Gastrocnemius medialis (tissue), 4 donors: ENCODE results near the gene UGT1A1. TPM values are rescaled to one million over a fixed set of nuclear protein-coding genes. Genes with fewer than 3 reads are reported as not detected.

Experiments used
- ATAC-seq, 2 donors: fragments of 150-250 bp; one replicate each; pipeline ENCODE4 v1.9.1; 2016
- DNase-seq, 2 donors: peaks; one replicate each; pipeline ENCODE4 v3.0.0-alpha.2; 2019
- H3K27ac ChIP-seq, 4 donors: fragments of 200-600 bp; sonication (generic); 1 replicate in 1 of 4; 2 replicates in 3 of 4; pipeline ENCODE4 v1.5.1; 2016 to 2018; ENCODE audit warnings: mild to moderate bottlenecking in 2 of 4, moderate library complexity in 1 of 4
- H3K27me3 ChIP-seq, 3 donors: fragments of 200-600 bp; sonication (generic) in 2 of 3; 1 replicate in 1 of 3; 2 replicates in 2 of 3; pipeline versions ENCODE4 v1.5.1 to v1.6.0; 2016 to 2019; ENCODE audit warnings: mild to moderate bottlenecking in 1 of 3, moderate library complexity in 1 of 3
- H3K36me3 ChIP-seq, 2 donors: fragments of 200-600 bp; sonication (generic) in 1 of 2; one replicate each; pipeline ENCODE4 v1.5.1; 2017 to 2018
- H3K4me1 ChIP-seq, 2 donors: fragments of 200-600 bp; sonication (generic) in 1 of 2; one replicate each; pipeline ENCODE4 v1.5.1; 2016 to 2017; ENCODE audit warnings: mild to moderate bottlenecking in 2 of 2
- H3K4me3 ChIP-seq, 4 donors: fragments of 200-600 bp; sonication (generic) in 3 of 4; 1 replicate in 1 of 4; 2 replicates in 3 of 4; pipeline ENCODE4 v1.5.1; 2016 to 2019; ENCODE audit warnings: mild to moderate bottlenecking in 2 of 4
- H3K9me3 ChIP-seq, 3 donors: fragments of 200-600 bp; sonication (generic) in 2 of 3; 1 replicate in 1 of 3; 2 replicates in 2 of 3; pipeline ENCODE4 v1.5.1; 2016 to 2019
- POLR2A ChIP-seq, 2 donors: fragments of 450-650 bp; IDR thresholded peaks; one replicate each; pipeline ENCODE4 v1.6.1; 2017; ENCODE audit warnings: antibody characterized with exemption in 2 of 2, mild to moderate bottlenecking in 2 of 2, moderate library complexity in 2 of 2
- in situ Hi-C, 4 donors: fragments of 200-750 bp; cut with MboI; loops; one replicate each; pipeline versions ENCODE4 v1.15.0 to v1.8.0; 2017; ENCODE audit warnings: low sequenced_read_pairs in 4 of 4
- intact Hi-C: fragments of 100-400 bp; cut with DNase I; formaldehyde crosslinking; loops from one replicate; pipeline ENCODE4 v1.15.1; 2023; ENCODE audit warnings: low total_unique reads
- total RNA-seq, 4 donors: library from RNA; depleted of rRNA; stranded (reverse); fragments of >200 nt; gene quantifications; one replicate each; pipeline versions ENCODE4 v1.1.0 to v1.2.3, GENCODE V29; 2016
- TF ChIP-seq, protein P1 (sequence below), 5 experiments: fragments of 450-650 bp in 3 of 5; fragments of 200-600 bp in 2 of 5; sonication (generic) in 2 of 5; IDR thresholded peaks in 4 of 5; conservative IDR thresholded peaks in 1 of 5; 1 replicate in 4 of 5; 2 replicates in 1 of 5; pipeline ENCODE4 v1.5.1; 2016 to 2019; ENCODE audit warnings: antibody characterized with exemption in 5 of 5, mild to moderate bottlenecking in 3 of 5, moderate library complexity in 3 of 5

The UGT1A1 gene
- total RNA-seq, 4 donors from 2014 or later, result 0.20 TPM; not detected in 3

DNA sequence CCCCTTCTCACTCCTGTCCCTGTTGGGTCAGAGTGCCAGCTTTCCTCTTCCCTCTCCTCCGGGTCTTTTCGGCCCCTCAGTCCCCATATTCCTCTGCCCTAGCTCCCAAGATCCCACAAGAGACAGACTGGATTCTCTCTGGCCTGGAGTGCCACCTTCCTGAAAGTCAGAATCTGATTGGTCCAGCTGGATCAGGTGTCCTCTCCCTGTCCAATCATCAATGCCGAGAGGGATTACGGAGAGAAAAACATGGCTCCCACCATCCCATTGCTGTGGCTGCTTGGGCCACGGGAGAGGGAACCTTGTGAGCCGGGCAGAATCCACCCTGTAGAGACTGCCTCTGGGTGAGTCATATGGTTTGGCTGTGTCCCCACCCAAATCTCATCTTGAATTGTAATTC is 15.3 kb downstream of the UGT1A1 start:
- intact Hi-C loops, result no loop called here
- in situ Hi-C loops, result no loop called here

DNA sequence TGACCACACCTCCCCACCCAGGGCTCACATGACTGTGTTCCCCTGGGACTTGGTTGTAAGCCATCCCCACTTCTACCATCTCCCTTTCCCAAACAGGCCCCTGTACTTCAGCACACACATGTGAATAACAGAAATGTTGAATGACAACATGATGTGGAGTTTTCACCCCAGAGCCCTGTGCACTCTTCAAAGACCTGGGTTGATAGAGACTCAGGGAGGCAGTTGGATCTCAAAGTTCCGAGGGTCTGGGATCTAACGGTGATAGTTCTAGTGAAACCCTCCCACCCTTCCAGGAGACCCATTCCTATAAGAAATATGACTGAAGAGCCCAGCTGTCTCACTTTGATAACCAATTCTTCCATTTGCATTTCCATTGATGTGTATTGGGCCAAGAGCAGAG is 18.0 kb downstream of the UGT1A1 start, which contains the start of gene MROH2A:
MROH2A (plus strand) TSS at position 301 of the 400 bp plus-strand sequence. CDS start 1,029 bp downstream, outside the sequence.
- no peaks in the 10 kb centered on the region for H3K9me3 ChIP-seq

More for the DNA sequence above, 15.3 kb downstream of the UGT1A1 start:
- no peak overlapping the region for H3K27ac ChIP-seq
- H3K27me3 ChIP-seq, result no peaks in the 10 kb centered on the region
- DNase-seq (no peak), ATAC-seq (no peak)
- no peaks in the 10 kb centered on the region for H3K9me3 ChIP-seq
- no peak overlapping the region for H3K4me3 ChIP-seq
- no peaks in the 10 kb centered on the region for H3K36me3 ChIP-seq
- no peaks in the 10 kb centered on the region for H3K4me1 ChIP-seq
- TF ChIP-seq, protein P1, sequence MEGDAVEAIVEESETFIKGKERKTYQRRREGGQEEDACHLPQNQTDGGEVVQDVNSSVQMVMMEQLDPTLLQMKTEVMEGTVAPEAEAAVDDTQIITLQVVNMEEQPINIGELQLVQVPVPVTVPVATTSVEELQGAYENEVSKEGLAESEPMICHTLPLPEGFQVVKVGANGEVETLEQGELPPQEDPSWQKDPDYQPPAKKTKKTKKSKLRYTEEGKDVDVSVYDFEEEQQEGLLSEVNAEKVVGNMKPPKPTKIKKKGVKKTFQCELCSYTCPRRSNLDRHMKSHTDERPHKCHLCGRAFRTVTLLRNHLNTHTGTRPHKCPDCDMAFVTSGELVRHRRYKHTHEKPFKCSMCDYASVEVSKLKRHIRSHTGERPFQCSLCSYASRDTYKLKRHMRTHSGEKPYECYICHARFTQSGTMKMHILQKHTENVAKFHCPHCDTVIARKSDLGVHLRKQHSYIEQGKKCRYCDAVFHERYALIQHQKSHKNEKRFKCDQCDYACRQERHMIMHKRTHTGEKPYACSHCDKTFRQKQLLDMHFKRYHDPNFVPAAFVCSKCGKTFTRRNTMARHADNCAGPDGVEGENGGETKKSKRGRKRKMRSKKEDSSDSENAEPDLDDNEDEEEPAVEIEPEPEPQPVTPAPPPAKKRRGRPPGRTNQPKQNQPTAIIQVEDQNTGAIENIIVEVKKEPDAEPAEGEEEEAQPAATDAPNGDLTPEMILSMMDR (IDR thresholded peaks at IDR 0.05 in 4 of 5, conservative IDR thresholded peaks at IDR 0.05 in 1 of 5), result no peak
- TF ChIP-seq POLR2A (IDR thresholded peaks at IDR 0.05), result no peak

DNA sequence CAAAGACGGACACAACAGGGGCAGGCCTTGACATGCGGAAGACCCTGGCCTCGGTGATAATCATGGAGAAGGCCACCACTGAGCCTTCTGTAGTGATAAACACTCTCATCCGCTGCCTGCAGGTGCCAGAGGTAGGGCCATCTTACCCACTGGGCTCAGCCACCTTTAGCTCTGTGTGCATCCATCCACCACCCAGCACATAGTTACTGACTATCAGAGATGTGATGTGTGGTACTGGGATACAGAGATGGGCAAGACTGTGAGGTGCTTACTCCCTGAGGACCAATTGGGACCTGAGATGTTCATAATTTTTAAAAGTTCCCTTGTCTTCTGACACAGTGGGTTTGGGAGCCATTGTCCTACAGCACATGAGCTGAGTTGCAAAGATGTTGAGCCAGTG is 19.7 kb downstream of the UGT1A1 start:
- no peaks in the 10 kb centered on the region for H3K27me3 ChIP-seq
- intact Hi-C loops (no loop called here), in situ Hi-C loops (no loop called here)
- DNase-seq (no peak), ATAC-seq (no peak)
- no peak overlapping the region for H3K4me3 ChIP-seq
- H3K4me1 ChIP-seq, result no peaks in the 10 kb centered on the region
- TF ChIP-seq, protein P1 (IDR thresholded peaks at IDR 0.05 in 4 of 5, conservative IDR thresholded peaks at IDR 0.05 in 1 of 5), result no peak
- TF ChIP-seq POLR2A (IDR thresholded peaks at IDR 0.05), result no peak
- H3K27ac ChIP-seq, result no peak overlapping the region
- no peaks in the 10 kb centered on the region for H3K9me3 ChIP-seq
- H3K36me3 ChIP-seq, result no peaks in the 10 kb centered on the region

More for the DNA sequence above, 18.0 kb downstream of the UGT1A1 start, which contains the start of gene MROH2A:
- Histone ChIP-seq H3K4me1 (no peaks in the 10 kb centered on the region), H3K27me3 (no peaks in the 10 kb centered on the region), H3K4me3 (no peak within 1 kb of the TSS), H3K36me3 (no peaks in the 10 kb centered on the region), H3K27ac (no peak within 1 kb of the TSS)
- in situ Hi-C loops, result no loop called here
- DNase-seq (no peak), ATAC-seq (no peak)
- intact Hi-C loops, result no loop called here
- TF ChIP-seq POLR2A (IDR thresholded peaks at IDR 0.05), result no peak
- TF ChIP-seq, protein P1 (IDR thresholded peaks at IDR 0.05 in 4 of 5, conservative IDR thresholded peaks at IDR 0.05 in 1 of 5), result no peak

DNA sequence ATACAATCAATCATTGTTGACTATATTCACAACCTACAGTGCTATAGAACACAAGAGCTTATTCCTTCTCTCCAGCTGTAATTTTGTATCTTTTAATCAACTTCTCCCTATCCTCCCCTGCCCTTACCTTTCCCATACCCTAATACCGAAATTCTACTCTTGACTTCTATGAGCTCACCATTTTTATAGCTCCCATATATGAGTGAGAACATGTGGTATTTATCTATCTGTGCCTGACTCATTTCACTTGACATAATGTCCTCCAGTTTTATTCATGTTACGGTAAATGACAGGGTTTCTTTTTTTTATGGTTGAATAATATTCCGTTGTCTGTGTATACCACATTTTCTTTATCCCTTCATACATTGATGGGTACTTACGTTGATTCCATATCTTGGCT is 20.7 kb downstream of the UGT1A1 start:
- H3K4me3 ChIP-seq, result no peak overlapping the region
- no peak overlapping the region for H3K27ac ChIP-seq
- DNase-seq (no peak), ATAC-seq (no peak)
- intact Hi-C loops (no loop called here), in situ Hi-C loops (no loop called here)
- no peaks in the 10 kb centered on the region for H3K36me3 ChIP-seq
- no peaks in the 10 kb centered on the region for H3K9me3 ChIP-seq
- TF ChIP-seq, protein P1 (IDR thresholded peaks at IDR 0.05 in 4 of 5, conservative IDR thresholded peaks at IDR 0.05 in 1 of 5), result no peak
- TF ChIP-seq POLR2A (IDR thresholded peaks at IDR 0.05), result no peak
- no peaks in the 10 kb centered on the region for H3K4me1 ChIP-seq
- no peaks in the 10 kb centered on the region for H3K27me3 ChIP-seq

DNA sequence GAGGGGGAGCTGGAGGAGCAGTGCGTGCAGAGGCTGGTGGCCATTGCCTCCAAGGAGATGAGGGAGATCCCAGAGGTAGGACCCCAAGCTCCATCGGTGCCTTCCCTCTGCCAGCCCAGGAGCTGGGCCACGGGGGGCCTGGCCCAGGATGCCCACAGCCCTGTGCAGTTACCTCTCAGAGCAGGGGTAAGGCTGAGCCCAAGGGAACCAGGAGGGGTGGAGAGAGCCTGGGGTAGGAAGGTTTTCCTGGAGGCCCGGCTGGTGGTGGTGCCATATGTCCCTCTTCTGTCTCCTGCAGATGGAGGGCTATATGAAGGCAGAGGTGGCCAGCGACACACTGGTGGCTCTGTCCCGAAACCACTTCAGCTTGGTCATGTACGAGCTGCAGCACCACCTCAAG is 29.5 kb downstream of the UGT1A1 start:
- no peaks in the 10 kb centered on the region for H3K9me3 ChIP-seq
- TF ChIP-seq POLR2A (IDR thresholded peaks at IDR 0.05), result no peak
- TF ChIP-seq, protein P1 (IDR thresholded peaks at IDR 0.05 in 4 of 5, conservative IDR thresholded peaks at IDR 0.05 in 1 of 5), result no peak
- in situ Hi-C loops (no loop called here), intact Hi-C loops (no loop called here)
- H3K36me3 ChIP-seq, result no peaks in the 10 kb centered on the region
- no peak overlapping the region for H3K4me3 ChIP-seq
- H3K27ac ChIP-seq, result no peak overlapping the region
- DNase-seq (no peak), ATAC-seq (no peak)
- H3K27me3 ChIP-seq, result no peaks in the 10 kb centered on the region
- no peaks in the 10 kb centered on the region for H3K4me1 ChIP-seq
